ENCODE measurements around the gene SH2D2A.

- TF ChIP-seq, protein P1, sequence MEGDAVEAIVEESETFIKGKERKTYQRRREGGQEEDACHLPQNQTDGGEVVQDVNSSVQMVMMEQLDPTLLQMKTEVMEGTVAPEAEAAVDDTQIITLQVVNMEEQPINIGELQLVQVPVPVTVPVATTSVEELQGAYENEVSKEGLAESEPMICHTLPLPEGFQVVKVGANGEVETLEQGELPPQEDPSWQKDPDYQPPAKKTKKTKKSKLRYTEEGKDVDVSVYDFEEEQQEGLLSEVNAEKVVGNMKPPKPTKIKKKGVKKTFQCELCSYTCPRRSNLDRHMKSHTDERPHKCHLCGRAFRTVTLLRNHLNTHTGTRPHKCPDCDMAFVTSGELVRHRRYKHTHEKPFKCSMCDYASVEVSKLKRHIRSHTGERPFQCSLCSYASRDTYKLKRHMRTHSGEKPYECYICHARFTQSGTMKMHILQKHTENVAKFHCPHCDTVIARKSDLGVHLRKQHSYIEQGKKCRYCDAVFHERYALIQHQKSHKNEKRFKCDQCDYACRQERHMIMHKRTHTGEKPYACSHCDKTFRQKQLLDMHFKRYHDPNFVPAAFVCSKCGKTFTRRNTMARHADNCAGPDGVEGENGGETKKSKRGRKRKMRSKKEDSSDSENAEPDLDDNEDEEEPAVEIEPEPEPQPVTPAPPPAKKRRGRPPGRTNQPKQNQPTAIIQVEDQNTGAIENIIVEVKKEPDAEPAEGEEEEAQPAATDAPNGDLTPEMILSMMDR (conservative IDR thresholded peaks at IDR 0.05), result no peak
- TF ChIP-seq ZFX (IDR thresholded peaks at IDR 0.05), result no peak
These were observed 49.2 kb upstream of the SH2D2A start for GRCh38 chr1:156865865-156866248.
